ENCODE results near the gene SIK3.
"Not testable (repeated sequence)": the region's sequence is repeated elsewhere in the genome, so short reads cannot be mapped to it uniquely, and the experiment has no call there.

Gene SIK3

GRCh38 chr11:117037279-117037974 lies 60.8 kb downstream of the SIK3 start:
- TF ChIP-seq CTCF (IDR thresholded peaks at IDR 0.05; ENCODE audit: extremely low read depth, missing control alignments) = no peak
- DNase-seq (ENCODE audit: low spot score) = no peak

- TF ChIP-seq CTCF (IDR thresholded peaks at IDR 0.05; ENCODE audit: extremely low read depth, missing control alignments) = no peak
Observed at GRCh38 chr11:117034901-117035300, 63.3 kb downstream of the SIK3 start.

DNA sequence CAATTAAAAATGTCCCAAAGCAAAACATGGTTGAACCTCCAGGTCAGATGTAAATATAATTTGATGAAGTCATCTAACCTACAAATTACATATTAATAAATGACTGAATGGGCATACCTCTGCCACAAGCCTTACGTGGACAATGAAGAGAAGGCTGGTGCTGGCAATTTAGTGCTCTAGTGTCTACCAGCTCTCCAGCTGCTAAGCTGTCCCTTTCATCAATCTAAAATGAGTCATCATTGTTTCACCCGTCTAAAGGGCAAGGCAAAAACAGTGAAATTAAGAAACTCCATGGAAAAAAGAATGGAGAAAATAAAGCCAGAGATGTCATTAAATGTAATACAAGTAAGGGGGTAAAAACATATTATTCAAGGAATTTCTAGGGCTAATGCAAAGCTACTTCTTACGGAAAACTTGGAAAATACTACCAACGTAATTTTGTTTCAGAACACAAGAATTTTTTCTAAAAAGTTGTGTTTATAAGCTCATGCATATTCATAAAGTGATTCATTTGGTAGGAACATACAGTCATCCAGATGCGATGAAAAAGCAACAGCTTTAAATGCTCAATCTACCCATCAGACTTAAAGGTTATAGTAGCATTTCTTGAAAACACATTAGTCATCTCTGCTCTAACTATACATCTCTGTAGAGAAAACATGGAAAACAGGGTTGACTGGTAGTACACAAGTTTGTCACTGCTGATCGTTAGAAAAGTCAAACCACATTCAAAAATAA lies 71.5 kb downstream of the SIK3 start:
- DNase-seq (ENCODE audit: low spot score) = no peak
- TF ChIP-seq CTCF (IDR thresholded peaks at IDR 0.05; ENCODE audit: extremely low read depth, missing control alignments) = no peak

More at GRCh38 chr11:117034901-117035300, 63.3 kb downstream of the SIK3 start:
- no peak for DNase-seq (ENCODE audit: low spot score)

GRCh38 chr11:117023707-117024106 lies 74.5 kb downstream of the SIK3 start:
- DNase-seq (ENCODE audit: low spot score) = not testable (repeated sequence)

GRCh38 chr11:117023178-117023577 lies 75.0 kb downstream of the SIK3 start:
- no peak for DNase-seq (ENCODE audit: low spot score)
- no peak for TF ChIP-seq CTCF (IDR thresholded peaks at IDR 0.05; ENCODE audit: extremely low read depth, missing control alignments)

DNA sequence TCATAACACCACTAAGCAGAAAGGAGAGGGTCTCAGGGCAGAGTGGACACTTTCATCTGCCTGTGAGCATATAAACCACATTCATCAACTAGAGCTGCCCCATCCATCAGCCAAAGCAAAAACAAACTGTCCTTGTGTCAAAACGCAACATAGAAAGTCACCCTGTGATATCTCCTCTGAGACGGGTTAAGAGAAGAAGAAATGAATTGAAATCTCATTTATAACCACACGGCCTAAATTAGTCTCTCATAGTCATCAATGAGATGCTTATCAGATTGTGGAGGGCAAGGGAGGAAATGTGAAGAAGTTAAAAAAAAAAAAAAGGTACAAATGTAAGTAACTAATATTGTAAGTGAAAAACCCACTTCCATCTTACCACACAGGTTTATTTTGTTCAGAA lies 75.7 kb downstream of the SIK3 start:
- TF ChIP-seq CTCF (IDR thresholded peaks at IDR 0.05; ENCODE audit: extremely low read depth, missing control alignments) = no peak

DNA sequence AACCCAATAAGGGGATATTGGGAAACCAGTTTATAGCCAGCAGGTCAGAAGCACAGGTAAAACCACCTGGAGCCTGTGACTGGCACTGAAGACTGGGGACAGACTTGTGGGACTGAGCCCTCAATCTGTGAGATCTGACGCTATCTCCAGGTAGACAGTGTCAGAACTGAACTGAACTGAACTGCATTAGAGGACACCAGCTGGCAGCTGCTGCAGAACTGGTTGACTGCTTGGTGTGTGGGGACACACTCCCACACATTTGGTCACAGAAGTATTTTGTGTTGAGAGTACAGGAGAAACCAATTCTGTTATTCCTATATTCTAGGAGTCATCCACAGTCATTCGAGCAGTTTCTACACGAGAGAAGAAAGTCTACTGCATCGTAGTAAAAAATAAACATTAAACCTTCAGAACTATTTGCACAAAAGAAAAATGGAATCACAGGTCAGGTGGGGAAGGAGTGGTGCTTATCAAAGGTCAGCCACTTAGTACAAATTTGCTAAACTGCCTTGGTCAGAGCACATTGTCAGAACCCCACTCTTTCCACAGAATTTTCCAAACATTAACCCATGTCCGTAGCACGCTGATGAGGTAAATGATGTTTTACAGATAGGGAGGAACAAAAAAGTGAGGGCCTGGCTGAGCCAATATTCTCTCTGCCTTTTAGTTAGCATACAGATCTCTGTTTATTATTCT lies 77.2 kb downstream of the SIK3 start:
- TF ChIP-seq CTCF (IDR thresholded peaks at IDR 0.05; ENCODE audit: extremely low read depth, missing control alignments) = no peak
- no peak for DNase-seq (ENCODE audit: low spot score)

More for the DNA sequence above, 75.7 kb downstream of the SIK3 start:
- DNase-seq (ENCODE audit: low spot score) = peak; percentile 23

Data from GM20000 (cell line).